ENCODE measurements around the gene OR14A2.
"Not testable (repeated sequence)": the region's sequence is repeated elsewhere in the genome, so short reads cannot be mapped to it uniquely, and the experiment has no call there.

DNA sequence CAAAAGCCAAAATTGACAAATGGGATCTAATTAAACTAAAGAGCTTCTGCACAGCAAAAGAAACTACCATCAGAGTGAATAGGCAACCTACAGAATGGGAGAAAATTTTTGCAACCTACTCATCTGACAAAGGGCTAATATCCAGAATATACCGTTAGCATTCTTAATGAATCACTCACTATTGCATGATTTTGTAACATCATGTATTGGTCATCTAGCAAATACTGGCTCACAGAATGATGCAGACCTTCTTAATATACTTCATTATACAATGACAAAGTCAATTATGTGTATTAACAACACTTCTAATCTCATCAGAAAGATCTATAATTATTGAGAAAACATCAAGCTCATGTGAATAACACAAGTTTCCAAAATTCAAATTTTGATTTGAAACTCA, 6.4 kb upstream of the OR14A2 start:
- not testable (repeated sequence) for TF ChIP-seq POLR2AphosphoS5, GABPA (IDR thresholded peaks at IDR 0.05; ENCODE audit: low read depth)
- TF ChIP-seq, protein P1, sequence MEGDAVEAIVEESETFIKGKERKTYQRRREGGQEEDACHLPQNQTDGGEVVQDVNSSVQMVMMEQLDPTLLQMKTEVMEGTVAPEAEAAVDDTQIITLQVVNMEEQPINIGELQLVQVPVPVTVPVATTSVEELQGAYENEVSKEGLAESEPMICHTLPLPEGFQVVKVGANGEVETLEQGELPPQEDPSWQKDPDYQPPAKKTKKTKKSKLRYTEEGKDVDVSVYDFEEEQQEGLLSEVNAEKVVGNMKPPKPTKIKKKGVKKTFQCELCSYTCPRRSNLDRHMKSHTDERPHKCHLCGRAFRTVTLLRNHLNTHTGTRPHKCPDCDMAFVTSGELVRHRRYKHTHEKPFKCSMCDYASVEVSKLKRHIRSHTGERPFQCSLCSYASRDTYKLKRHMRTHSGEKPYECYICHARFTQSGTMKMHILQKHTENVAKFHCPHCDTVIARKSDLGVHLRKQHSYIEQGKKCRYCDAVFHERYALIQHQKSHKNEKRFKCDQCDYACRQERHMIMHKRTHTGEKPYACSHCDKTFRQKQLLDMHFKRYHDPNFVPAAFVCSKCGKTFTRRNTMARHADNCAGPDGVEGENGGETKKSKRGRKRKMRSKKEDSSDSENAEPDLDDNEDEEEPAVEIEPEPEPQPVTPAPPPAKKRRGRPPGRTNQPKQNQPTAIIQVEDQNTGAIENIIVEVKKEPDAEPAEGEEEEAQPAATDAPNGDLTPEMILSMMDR (IDR thresholded peaks at IDR 0.05; ENCODE audit: insufficient read depth, low read length): not testable (repeated sequence)
- TF ChIP-seq, protein P2, sequence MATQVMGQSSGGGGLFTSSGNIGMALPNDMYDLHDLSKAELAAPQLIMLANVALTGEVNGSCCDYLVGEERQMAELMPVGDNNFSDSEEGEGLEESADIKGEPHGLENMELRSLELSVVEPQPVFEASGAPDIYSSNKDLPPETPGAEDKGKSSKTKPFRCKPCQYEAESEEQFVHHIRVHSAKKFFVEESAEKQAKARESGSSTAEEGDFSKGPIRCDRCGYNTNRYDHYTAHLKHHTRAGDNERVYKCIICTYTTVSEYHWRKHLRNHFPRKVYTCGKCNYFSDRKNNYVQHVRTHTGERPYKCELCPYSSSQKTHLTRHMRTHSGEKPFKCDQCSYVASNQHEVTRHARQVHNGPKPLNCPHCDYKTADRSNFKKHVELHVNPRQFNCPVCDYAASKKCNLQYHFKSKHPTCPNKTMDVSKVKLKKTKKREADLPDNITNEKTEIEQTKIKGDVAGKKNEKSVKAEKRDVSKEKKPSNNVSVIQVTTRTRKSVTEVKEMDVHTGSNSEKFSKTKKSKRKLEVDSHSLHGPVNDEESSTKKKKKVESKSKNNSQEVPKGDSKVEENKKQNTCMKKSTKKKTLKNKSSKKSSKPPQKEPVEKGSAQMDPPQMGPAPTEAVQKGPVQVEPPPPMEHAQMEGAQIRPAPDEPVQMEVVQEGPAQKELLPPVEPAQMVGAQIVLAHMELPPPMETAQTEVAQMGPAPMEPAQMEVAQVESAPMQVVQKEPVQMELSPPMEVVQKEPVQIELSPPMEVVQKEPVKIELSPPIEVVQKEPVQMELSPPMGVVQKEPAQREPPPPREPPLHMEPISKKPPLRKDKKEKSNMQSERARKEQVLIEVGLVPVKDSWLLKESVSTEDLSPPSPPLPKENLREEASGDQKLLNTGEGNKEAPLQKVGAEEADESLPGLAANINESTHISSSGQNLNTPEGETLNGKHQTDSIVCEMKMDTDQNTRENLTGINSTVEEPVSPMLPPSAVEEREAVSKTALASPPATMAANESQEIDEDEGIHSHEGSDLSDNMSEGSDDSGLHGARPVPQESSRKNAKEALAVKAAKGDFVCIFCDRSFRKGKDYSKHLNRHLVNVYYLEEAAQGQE (IDR thresholded peaks at IDR 0.05; ENCODE audit: insufficient replicate concordance, low read depth): not testable (repeated sequence)

Data from HL-60 (cell line).